ENCODE results near the gene BTBD1.
"Not testable (repeated sequence)": the region's sequence is repeated elsewhere in the genome, so short reads cannot be mapped to it uniquely, and the experiment has no call there.

The BTBD1 gene

GRCh38 chr15:83098079-83098478 is 31.0 kb upstream of the BTBD1 start:
- Histone ChIP-seq H3K4me1 (ENCODE audit: control insufficient read depth in 1 of 2, insufficient read depth in 2 of 2, low read length in 2 of 2) (no peaks in the 10 kb centered on the region), H3K36me3 (ENCODE audit: control insufficient read depth in 1 of 2, insufficient read depth in 2 of 2, low read length in 2 of 2) (no peaks in the 10 kb centered on the region), H3K9me3 (ENCODE audit: control insufficient read depth in 1 of 2, low read length in 2 of 2) (peaks cover 4% of the 10 kb centered on the region in 2 donors), H3K4me3 (ENCODE audit: low read depth in 1 of 2, low read length in 2 of 2) (no peak overlapping the region), H3K9ac (ENCODE audit: low read depth in 1 of 2, low read length in 2 of 2) (no peak overlapping the region), H3K27me3 (ENCODE audit: control insufficient read depth in 1 of 2, insufficient read depth in 2 of 2, low read length in 2 of 2) (peaks cover 0 to 4% of the 10 kb centered on the region in 2 donors), H3K27ac (ENCODE audit: low read depth, low read length) (no peak overlapping the region)

DNA sequence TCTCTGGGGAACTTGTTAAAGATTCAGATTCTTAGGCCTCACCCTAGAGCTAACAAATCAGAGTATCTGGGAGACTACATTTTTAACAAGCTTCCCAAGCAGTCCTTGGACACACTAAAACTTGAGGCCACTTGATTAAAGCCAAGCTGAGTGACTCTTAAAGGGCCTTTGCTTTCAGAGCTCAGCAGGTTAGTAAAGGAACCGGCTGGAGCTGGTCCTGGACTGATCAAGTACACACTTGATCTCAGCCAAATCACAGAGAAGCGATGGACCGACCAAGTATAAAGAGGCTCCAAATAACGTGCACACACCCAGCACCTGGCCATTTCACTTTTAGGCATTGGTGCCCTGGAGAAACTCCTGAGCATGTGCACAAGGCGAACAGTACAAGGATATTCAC is 27.5 kb upstream of the BTBD1 start:
- peaks cover 4% of the 10 kb centered on the region in 2 donors for H3K9me3 ChIP-seq (ENCODE audit: control insufficient read depth in 1 of 2, low read length in 2 of 2)
- H3K27ac ChIP-seq (ENCODE audit: low read depth, low read length), result no peak overlapping the region
- H3K4me1 ChIP-seq (ENCODE audit: control insufficient read depth in 1 of 2, insufficient read depth in 2 of 2, low read length in 2 of 2), result no peaks in the 10 kb centered on the region
- no peak overlapping the region for H3K4me3 ChIP-seq (ENCODE audit: low read depth in 1 of 2, low read length in 2 of 2)
- H3K27me3 ChIP-seq (ENCODE audit: control insufficient read depth in 1 of 2, insufficient read depth in 2 of 2, low read length in 2 of 2), result no peaks in the 10 kb centered on the region
- no peak overlapping the region for H3K9ac ChIP-seq (ENCODE audit: low read depth in 1 of 2, low read length in 2 of 2)
- H3K36me3 ChIP-seq (ENCODE audit: control insufficient read depth in 1 of 2, insufficient read depth in 2 of 2, low read length in 2 of 2), result no peaks in the 10 kb centered on the region

DNA sequence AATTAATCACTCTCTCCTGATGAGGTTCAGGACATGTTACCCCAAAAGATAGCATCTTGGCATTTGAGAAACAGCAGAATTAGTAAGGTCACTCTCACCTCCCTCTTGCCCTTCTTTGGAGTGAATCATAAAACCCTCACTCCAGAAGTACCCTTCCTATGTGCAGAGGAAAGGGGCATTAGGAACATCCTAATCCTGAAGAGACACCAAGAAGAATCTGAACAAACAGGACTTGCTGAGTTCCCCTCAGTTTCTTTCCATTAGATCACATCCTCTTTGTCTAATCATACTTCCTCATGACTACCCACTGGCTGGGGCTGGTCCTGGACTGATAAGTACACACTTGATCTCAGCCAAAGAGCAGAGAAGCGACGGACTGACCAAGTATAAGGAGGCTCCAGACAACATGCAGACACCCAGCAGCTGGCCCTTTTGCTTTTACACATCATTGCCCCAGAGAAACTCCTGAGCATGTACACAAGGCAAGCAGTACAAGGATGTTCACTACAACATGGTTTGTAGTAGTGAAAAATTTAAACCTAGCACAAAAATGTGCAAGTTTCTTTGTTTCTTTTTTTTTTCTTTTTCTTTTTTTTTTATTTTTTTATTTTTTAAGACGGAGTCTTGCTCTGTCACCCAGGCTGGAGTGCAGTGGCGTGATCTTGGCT is 25.4 kb upstream of the BTBD1 start:
- Histone ChIP-seq H3K4me3 (ENCODE audit: low read depth in 1 of 2, low read length in 2 of 2) (no peak overlapping the region), H3K9ac (ENCODE audit: low read depth in 1 of 2, low read length in 2 of 2) (no peak overlapping the region), H3K4me1 (ENCODE audit: control insufficient read depth in 1 of 2, insufficient read depth in 2 of 2, low read length in 2 of 2) (no peaks in the 10 kb centered on the region), H3K27ac (ENCODE audit: low read depth, low read length) (no peak overlapping the region), H3K36me3 (ENCODE audit: control insufficient read depth in 1 of 2, insufficient read depth in 2 of 2, low read length in 2 of 2) (no peaks in the 10 kb centered on the region), H3K27me3 (ENCODE audit: control insufficient read depth in 1 of 2, insufficient read depth in 2 of 2, low read length in 2 of 2) (no peaks in the 10 kb centered on the region), H3K9me3 (ENCODE audit: control insufficient read depth in 1 of 2, low read length in 2 of 2) (no peaks in the 10 kb centered on the region)

DNA sequence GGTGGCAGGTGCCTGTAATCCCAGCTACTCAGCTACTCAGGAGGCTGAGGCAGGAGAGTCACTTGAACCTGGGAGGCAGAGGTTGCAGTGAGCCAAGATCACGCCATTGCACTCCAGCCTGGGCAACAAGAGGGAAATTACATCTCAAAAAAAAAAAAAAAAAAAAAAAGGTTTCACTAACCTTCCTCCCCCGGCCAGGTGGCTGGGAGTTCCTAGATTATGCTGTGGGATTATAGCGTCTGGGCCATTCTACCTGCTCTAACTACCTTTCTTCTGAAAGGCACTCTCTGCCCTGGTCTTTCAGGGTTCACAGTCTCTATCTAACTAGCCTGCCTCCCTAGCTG is 24.9 kb upstream of the BTBD1 start:
- H3K4me3 ChIP-seq (ENCODE audit: low read depth in 1 of 2, low read length in 2 of 2); H3K9me3 ChIP-seq (ENCODE audit: control insufficient read depth in 1 of 2, low read length in 2 of 2); H3K9ac ChIP-seq (ENCODE audit: low read depth in 1 of 2, low read length in 2 of 2); H3K4me1 ChIP-seq (ENCODE audit: control insufficient read depth in 1 of 2, insufficient read depth in 2 of 2, low read length in 2 of 2); H3K36me3 ChIP-seq (ENCODE audit: control insufficient read depth in 1 of 2, insufficient read depth in 2 of 2, low read length in 2 of 2); H3K27ac ChIP-seq (ENCODE audit: low read depth, low read length); H3K27me3 ChIP-seq (ENCODE audit: control insufficient read depth in 1 of 2, insufficient read depth in 2 of 2, low read length in 2 of 2): not testable (repeated sequence)

GRCh38 chr15:83090465-83090864 is 23.4 kb upstream of the BTBD1 start:
- H3K36me3 ChIP-seq (ENCODE audit: control insufficient read depth in 1 of 2, insufficient read depth in 2 of 2, low read length in 2 of 2), result no peaks in the 10 kb centered on the region
- no peak overlapping the region for H3K27ac ChIP-seq (ENCODE audit: low read depth, low read length)
- H3K9me3 ChIP-seq (ENCODE audit: control insufficient read depth in 1 of 2, low read length in 2 of 2), result no peaks in the 10 kb centered on the region
- H3K4me1 ChIP-seq (ENCODE audit: control insufficient read depth in 1 of 2, insufficient read depth in 2 of 2, low read length in 2 of 2), result no peaks in the 10 kb centered on the region
- no peak overlapping the region for H3K4me3 ChIP-seq (ENCODE audit: low read depth in 1 of 2, low read length in 2 of 2)
- H3K27me3 ChIP-seq (ENCODE audit: control insufficient read depth in 1 of 2, insufficient read depth in 2 of 2, low read length in 2 of 2), result no peaks in the 10 kb centered on the region
- H3K9ac ChIP-seq (ENCODE audit: low read depth in 1 of 2, low read length in 2 of 2), result no peak overlapping the region

DNA sequence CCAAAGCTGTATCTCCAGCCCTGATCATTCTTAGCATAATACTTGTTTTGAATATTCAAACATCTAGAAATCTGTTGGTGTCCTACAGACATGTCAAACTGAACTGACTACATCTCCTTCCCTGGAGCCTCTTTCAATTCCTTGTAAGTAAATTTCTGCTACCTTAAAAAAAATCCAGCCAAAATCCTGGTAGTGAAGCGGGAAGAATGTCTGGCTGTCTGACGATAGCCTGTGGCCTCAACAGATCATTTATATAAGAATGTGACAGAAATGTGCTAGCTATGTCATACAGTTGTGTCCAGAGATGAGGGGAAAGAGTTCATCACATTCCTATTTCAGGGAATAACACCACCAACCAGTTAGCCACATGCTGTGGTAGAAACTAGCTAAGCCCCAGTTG is 21.8 kb upstream of the BTBD1 start:
- no peaks in the 10 kb centered on the region for H3K27me3 ChIP-seq (ENCODE audit: control insufficient read depth in 1 of 2, insufficient read depth in 2 of 2, low read length in 2 of 2)
- no peak overlapping the region for H3K4me3 ChIP-seq (ENCODE audit: low read depth in 1 of 2, low read length in 2 of 2)
- no peaks in the 10 kb centered on the region for H3K4me1 ChIP-seq (ENCODE audit: control insufficient read depth in 1 of 2, insufficient read depth in 2 of 2, low read length in 2 of 2)
- no peaks in the 10 kb centered on the region for H3K9me3 ChIP-seq (ENCODE audit: control insufficient read depth in 1 of 2, low read length in 2 of 2)
- H3K9ac ChIP-seq (ENCODE audit: low read depth in 1 of 2, low read length in 2 of 2), result no peak overlapping the region
- H3K36me3 ChIP-seq (ENCODE audit: control insufficient read depth in 1 of 2, insufficient read depth in 2 of 2, low read length in 2 of 2), result no peaks in the 10 kb centered on the region
- H3K27ac ChIP-seq (ENCODE audit: low read depth, low read length), result no peak overlapping the region

DNA sequence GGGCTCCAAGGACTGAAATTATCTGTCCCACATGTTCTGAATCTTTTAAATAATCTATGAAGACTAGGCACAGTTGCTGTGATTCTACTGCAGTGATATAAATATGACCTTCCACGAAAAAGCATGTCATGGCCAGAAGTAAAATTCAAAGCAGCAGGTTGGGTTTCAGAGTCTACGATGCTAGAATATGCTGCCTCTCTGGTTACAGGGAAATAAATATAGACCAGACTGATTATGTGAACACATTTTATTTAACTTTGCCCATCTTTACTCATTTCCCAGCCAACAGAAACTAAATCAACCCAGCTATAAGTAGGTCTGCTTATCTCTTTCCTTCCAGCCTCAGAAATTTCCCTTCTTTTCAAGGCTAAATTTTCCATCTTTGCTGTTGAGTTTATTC is 20.5 kb upstream of the BTBD1 start:
- Histone ChIP-seq H3K27me3 (ENCODE audit: control insufficient read depth in 1 of 2, insufficient read depth in 2 of 2, low read length in 2 of 2) (no peaks in the 10 kb centered on the region), H3K27ac (ENCODE audit: low read depth, low read length) (no peak overlapping the region), H3K4me1 (ENCODE audit: control insufficient read depth in 1 of 2, insufficient read depth in 2 of 2, low read length in 2 of 2) (no peaks in the 10 kb centered on the region), H3K9ac (ENCODE audit: low read depth in 1 of 2, low read length in 2 of 2) (no peak overlapping the region), H3K36me3 (ENCODE audit: control insufficient read depth in 1 of 2, insufficient read depth in 2 of 2, low read length in 2 of 2) (no peaks in the 10 kb centered on the region), H3K4me3 (ENCODE audit: low read depth in 1 of 2, low read length in 2 of 2) (no peak overlapping the region), H3K9me3 (ENCODE audit: control insufficient read depth in 1 of 2, low read length in 2 of 2) (no peaks in the 10 kb centered on the region)

GRCh38 chr15:83085864-83086552 is 19.0 kb upstream of the BTBD1 start:
- not testable (repeated sequence) for H3K36me3 ChIP-seq (ENCODE audit: control insufficient read depth in 1 of 2, insufficient read depth in 2 of 2, low read length in 2 of 2); H3K9me3 ChIP-seq (ENCODE audit: control insufficient read depth in 1 of 2, low read length in 2 of 2); H3K4me3 ChIP-seq (ENCODE audit: low read depth in 1 of 2, low read length in 2 of 2); H3K27me3 ChIP-seq (ENCODE audit: control insufficient read depth in 1 of 2, insufficient read depth in 2 of 2, low read length in 2 of 2); H3K27ac ChIP-seq (ENCODE audit: low read depth, low read length); H3K4me1 ChIP-seq (ENCODE audit: control insufficient read depth in 1 of 2, insufficient read depth in 2 of 2, low read length in 2 of 2); H3K9ac ChIP-seq (ENCODE audit: low read depth in 1 of 2, low read length in 2 of 2)

- not testable (repeated sequence) for H3K4me3 ChIP-seq (ENCODE audit: low read depth in 1 of 2, low read length in 2 of 2); H3K9me3 ChIP-seq (ENCODE audit: control insufficient read depth in 1 of 2, low read length in 2 of 2); H3K27ac ChIP-seq (ENCODE audit: low read depth, low read length); H3K9ac ChIP-seq (ENCODE audit: low read depth in 1 of 2, low read length in 2 of 2); H3K4me1 ChIP-seq (ENCODE audit: control insufficient read depth in 1 of 2, insufficient read depth in 2 of 2, low read length in 2 of 2); H3K27me3 ChIP-seq (ENCODE audit: control insufficient read depth in 1 of 2, insufficient read depth in 2 of 2, low read length in 2 of 2); H3K36me3 ChIP-seq (ENCODE audit: control insufficient read depth in 1 of 2, insufficient read depth in 2 of 2, low read length in 2 of 2)
These were observed 18.4 kb upstream of the BTBD1 start for GRCh38 chr15:83085461-83085860.

GRCh38 chr15:83082730-83083386 is 15.8 kb upstream of the BTBD1 start:
- H3K9ac ChIP-seq (ENCODE audit: low read depth in 1 of 2, low read length in 2 of 2), result no peak overlapping the region

More at GRCh38 chr15:83082730-83083386, 15.8 kb upstream of the BTBD1 start:
- Histone ChIP-seq H3K4me3 (ENCODE audit: low read depth in 1 of 2, low read length in 2 of 2) (no peak overlapping the region), H3K36me3 (ENCODE audit: control insufficient read depth in 1 of 2, insufficient read depth in 2 of 2, low read length in 2 of 2) (no peaks in the 10 kb centered on the region), H3K4me1 (ENCODE audit: control insufficient read depth in 1 of 2, insufficient read depth in 2 of 2, low read length in 2 of 2) (no peaks in the 10 kb centered on the region), H3K27ac (ENCODE audit: low read depth, low read length) (no peak overlapping the region), H3K9me3 (ENCODE audit: control insufficient read depth in 1 of 2, low read length in 2 of 2) (no peaks in the 10 kb centered on the region), H3K27me3 (ENCODE audit: control insufficient read depth in 1 of 2, insufficient read depth in 2 of 2, low read length in 2 of 2) (peaks cover 3 to 4% of the 10 kb centered on the region in 2 donors)

All from duodenal mucosa (tissue), 2 donors.